ENCODE data around the gene STS. TPM values are rescaled to one million over a fixed set of nuclear protein-coding genes. Genes with fewer than 3 reads are reported as not detected.

The STS gene
- total RNA-seq, 1 experiment from 2014 or later, result 0.54 TPM

DNA sequence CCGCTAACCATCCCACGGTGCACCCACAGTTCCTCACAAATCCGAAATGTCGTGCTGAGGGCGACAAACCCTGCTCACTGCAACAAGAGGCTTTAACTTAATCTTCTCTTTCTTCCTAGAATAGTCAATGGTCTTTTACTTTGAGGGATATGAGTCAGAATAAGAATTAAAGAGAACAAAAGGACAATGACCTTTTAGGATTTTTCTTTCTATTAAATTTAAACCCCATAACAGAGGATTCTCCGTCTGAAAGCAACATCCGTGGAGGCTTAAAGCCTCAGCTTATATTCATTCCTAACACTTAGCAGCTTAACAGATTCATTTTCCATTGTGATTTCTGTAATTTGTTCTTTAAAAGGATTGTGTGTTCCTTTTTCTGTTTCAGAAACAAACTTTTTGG lies 45.4 kb downstream of the STS start:
- Histone ChIP-seq H3K9me3 (ENCODE audit: control insufficient read depth in 1 of 2, insufficient read depth in 1 of 2, low read depth in 1 of 2, low read length in 2 of 2) (no peaks in the 10 kb centered on the region), H2AFZ (ENCODE audit: low read depth, low read length, poor library complexity, severe bottlenecking) (no peak overlapping the region), H3K9me2 (ENCODE audit: insufficient read depth) (no peaks in the 10 kb centered on the region), H3K9ac (ENCODE audit: low read length) (no peak overlapping the region), H3K4me3 (replicated peaks in 1 of 2; ENCODE audit: low read depth in 1 of 2, low read length in 2 of 2) (no peak overlapping the region), H3K36me3 (ENCODE audit: control insufficient read depth in 1 of 2, insufficient read depth in 2 of 2, low read length in 2 of 2) (no peaks in the 10 kb centered on the region), H3K4me1 (ENCODE audit: control insufficient read depth in 1 of 2, insufficient read depth in 2 of 2, low read length in 2 of 2) (no peaks in the 10 kb centered on the region), H3K79me2 (ENCODE audit: insufficient read depth, low read length) (no peaks in the 10 kb centered on the region), H3K27ac (ENCODE audit: low read depth, low read length) (no peak overlapping the region), H4K20me1 (ENCODE audit: insufficient read depth) (no peaks in the 10 kb centered on the region), H3K27me3 (ENCODE audit: insufficient read depth, low read length) (no peaks in the 10 kb centered on the region), H3K4me2 (ENCODE audit: low read length) (no peak overlapping the region)
- TF ChIP-seq EZH2 (IDR thresholded peaks at IDR 0.05) (no peak), FOSL1 (IDR thresholded peaks at IDR 0.05; ENCODE audit: low read depth) (no peak), CTCF (IDR thresholded peaks at IDR 0.05 in 2 of 3, conservative IDR thresholded peaks at IDR 0.05 in 1 of 3; ENCODE audit: borderline replicate concordance in 1 of 3, insufficient read depth in 1 of 3, low read depth in 2 of 3, low read length in 2 of 3) (no peak), EZH2phosphoT487 (IDR thresholded peaks at IDR 0.05; ENCODE audit: borderline replicate concordance) (no peak), SP1 (IDR thresholded peaks at IDR 0.05; ENCODE audit: low read depth) (no peak), REST (IDR thresholded peaks at IDR 0.05; ENCODE audit: low read depth) (no peak)
- no peak for DNase-seq (ENCODE audit: low read depth, low spot score)
- no TSS peak for BruUV-seq (replicated peaks)
- RAD21 ChIA-PET (ENCODE audit: low non-redundant PET in 1 of 2, low total read pairs in 2 of 2, uncharacterized antibody in 2 of 2, unreplicated experiment in 2 of 2), result no interaction called here
- CTCF ChIA-PET, result no interaction called here
- no peak for ATAC-seq
- intact Hi-C loops (cut with micrococcal nuclease), result no loop called here
- POLR2A ChIA-PET, result no interaction called here
